Body of pancreas (tissue), 4 donors: ENCODE data around the gene ABCC3.

Experiments
- CTCF ChIP-seq, 7 experiments: fragments of 450-650 bp in 4 of 7; fragments of 200-600 bp in 3 of 7; sonication (generic) in 3 of 7; IDR thresholded peaks; one replicate each; pipeline ENCODE4 v1.5.1; 2016 to 2019; ENCODE audit warnings: antibody characterized with exemption in 7 of 7
- POLR2A ChIP-seq, 3 donors: fragments of 450-650 bp; IDR thresholded peaks; one replicate each; pipeline ENCODE4 v1.6.1; 2016; ENCODE audit warnings: antibody characterized with exemption in 3 of 3, mild to moderate bottlenecking in 2 of 3

GRCh38 chr17:50598487-50598886 lies 36.2 kb upstream of the ABCC3 start:
- TF ChIP-seq CTCF (IDR thresholded peaks at IDR 0.05) = no peak
- TF ChIP-seq POLR2A (IDR thresholded peaks at IDR 0.05) = no peak
